SK-N-SH treated with all-trans-retinoic acid at 6 μM for 48 hours (cell line): Measurements from ENCODE around the gene MALSU1.

ENCODE experiments used
- ATAC-seq: fragments of 200-7000 bp; cut with Tn5 transposase; 3 replicates; pipeline ENCODE4 v1.9.1; 2020; ENCODE audit warnings: mild to moderate bottlenecking, moderate library complexity
- BACH2 ChIP-seq: fragments of 250-450 bp; sonication (Bioruptor Pico); IDR thresholded peaks from 2 replicates; pipeline ENCODE4 v1.9.0; 2021; ENCODE audit warnings: mild to moderate bottlenecking, borderline replicate concordance
- CSRNP3 ChIP-seq: fragments of 250-450 bp; sonication (Bioruptor Pico); IDR thresholded peaks from 2 replicates; pipeline ENCODE4 v1.5.1; 2021; ENCODE audit warnings: mild to moderate bottlenecking, moderate library complexity
- ESRRG ChIP-seq: fragments of 250-450 bp; sonication (Bioruptor Pico); IDR thresholded peaks from 2 replicates; pipeline ENCODE4 v1.6.1; 2021; ENCODE audit warnings: mild to moderate bottlenecking
- OSR1 ChIP-seq: fragments of 250-450 bp; sonication (Bioruptor Pico); IDR thresholded peaks from 2 replicates; pipeline ENCODE4 v1.8.0; 2022; ENCODE audit warnings: moderate library complexity, mild to moderate bottlenecking, inconsistent platforms
- PATZ1 ChIP-seq: fragments of 250-450 bp; sonication (Bioruptor Pico); IDR thresholded peaks from 2 replicates; pipeline ENCODE4 v1.8.0; 2020; ENCODE audit warnings: mild to moderate bottlenecking, moderate library complexity, borderline replicate concordance
- PPARA ChIP-seq: fragments of 250-450 bp; sonication (Bioruptor Pico); IDR thresholded peaks from 2 replicates; pipeline ENCODE4 v1.5.0; 2020; ENCODE audit warnings: mild to moderate bottlenecking, borderline replicate concordance
- RARB ChIP-seq: fragments of 250-450 bp; sonication (Bioruptor Pico); IDR thresholded peaks from 2 replicates; pipeline ENCODE4 v1.8.0; 2021; ENCODE audit warnings: mild to moderate bottlenecking, moderate library complexity
- SNAI2 ChIP-seq: fragments of 250-450 bp; sonication (Bioruptor Pico); IDR thresholded peaks from 2 replicates; pipeline ENCODE4 v1.5.0; 2020; ENCODE audit warnings: mild to moderate bottlenecking, moderate library complexity
- TCF4 ChIP-seq: fragments of 250-450 bp; sonication (Bioruptor Pico); IDR thresholded peaks from 2 replicates; pipeline ENCODE4 v1.8.0; 2021; ENCODE audit warnings: mild to moderate bottlenecking, moderate library complexity, borderline replicate concordance
- TOX ChIP-seq: fragments of 250-450 bp; sonication (Bioruptor Pico); IDR thresholded peaks from 2 replicates; pipeline ENCODE4 v1.8.0; 2021; ENCODE audit warnings: mild to moderate bottlenecking, moderate library complexity, borderline replicate concordance
- ZC3H10 ChIP-seq: fragments of 250-450 bp; sonication (Bioruptor Pico); IDR thresholded peaks from 2 replicates; pipeline ENCODE4 v1.5.1; 2021; ENCODE audit warnings: mild to moderate bottlenecking, moderate library complexity
- ZFP3 ChIP-seq: fragments of 250-450 bp; sonication (Bioruptor Pico); IDR thresholded peaks from 2 replicates; pipeline ENCODE4 v1.5.0; 2020; ENCODE audit warnings: mild to moderate bottlenecking, moderate library complexity
- ZFP30 ChIP-seq: fragments of 450-650 bp; formaldehyde crosslinking; IDR thresholded peaks from 2 replicates; pipeline ENCODE4 v1.5.0; 2022; ENCODE audit warnings: mild to moderate bottlenecking, moderate library complexity
- ZNF565 ChIP-seq: fragments of 450-650 bp; formaldehyde crosslinking; conservative IDR thresholded peaks from 2 replicates; pipeline ENCODE4 v1.5.0; 2020; ENCODE audit warnings: low read depth, mild to moderate bottlenecking, moderate library complexity
- ZNF70 ChIP-seq: fragments of 450-650 bp; formaldehyde crosslinking; IDR thresholded peaks from 2 replicates; pipeline ENCODE4 v1.5.0; 2020; ENCODE audit warnings: mild to moderate bottlenecking, moderate library complexity
- ZNF8 ChIP-seq: fragments of 450-650 bp; formaldehyde crosslinking; IDR thresholded peaks from 2 replicates; pipeline ENCODE4 v1.5.0; 2020; ENCODE audit warnings: mild to moderate bottlenecking, moderate library complexity
- TF ChIP-seq, protein P1 (sequence below): fragments of 250-450 bp; sonication (Bioruptor Pico); IDR thresholded peaks from 2 replicates; pipeline ENCODE4 v1.5.0; 2020; ENCODE audit warnings: mild to moderate bottlenecking, moderate library complexity
- TF ChIP-seq, protein P2 (sequence below): fragments of 250-450 bp; sonication (Bioruptor Pico); IDR thresholded peaks from 2 replicates; pipeline ENCODE4 v1.5.1; 2020; ENCODE audit warnings: low read depth, mild to moderate bottlenecking, moderate library complexity
- TF ChIP-seq, protein P3 (sequence below): fragments of 250-450 bp; sonication (Bioruptor Pico); IDR thresholded peaks from 2 replicates; pipeline ENCODE4 v1.8.0; 2021; ENCODE audit warnings: low read depth, mild to moderate bottlenecking, moderate library complexity, borderline replicate concordance

Gene MALSU1

DNA sequence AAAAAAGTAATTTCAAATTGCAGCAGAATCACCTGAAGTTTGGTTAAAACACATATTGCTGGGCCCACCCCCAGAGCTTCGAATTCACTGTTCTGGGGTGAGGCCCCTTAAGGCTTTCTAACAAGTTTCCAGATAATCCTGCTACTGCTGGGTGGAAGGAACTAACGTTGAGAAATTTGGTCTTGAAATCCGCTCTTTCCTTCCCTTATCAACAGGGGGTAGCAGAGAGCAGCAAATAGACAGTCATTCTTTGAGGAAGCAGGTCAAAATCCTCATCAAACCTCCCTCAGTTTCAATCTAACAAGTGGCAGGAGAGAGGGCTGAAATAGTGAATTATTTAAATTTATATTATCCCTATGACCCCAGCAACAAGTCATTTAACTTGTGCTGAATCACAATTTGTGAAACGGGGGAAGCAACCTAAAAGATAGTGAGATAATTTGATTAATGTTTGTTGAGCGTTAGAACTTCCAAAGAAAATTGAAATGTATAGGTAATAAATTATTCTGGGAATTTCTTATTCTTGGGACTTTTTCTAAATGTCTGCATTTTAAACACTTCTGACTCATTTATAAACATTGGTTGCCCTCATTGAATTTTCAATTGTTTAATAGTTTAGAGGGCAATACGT, 21.7 kb upstream of the MALSU1 start:
- TF ChIP-seq ZFP30: no peak
- peak; percentile 76 for ATAC-seq

DNA sequence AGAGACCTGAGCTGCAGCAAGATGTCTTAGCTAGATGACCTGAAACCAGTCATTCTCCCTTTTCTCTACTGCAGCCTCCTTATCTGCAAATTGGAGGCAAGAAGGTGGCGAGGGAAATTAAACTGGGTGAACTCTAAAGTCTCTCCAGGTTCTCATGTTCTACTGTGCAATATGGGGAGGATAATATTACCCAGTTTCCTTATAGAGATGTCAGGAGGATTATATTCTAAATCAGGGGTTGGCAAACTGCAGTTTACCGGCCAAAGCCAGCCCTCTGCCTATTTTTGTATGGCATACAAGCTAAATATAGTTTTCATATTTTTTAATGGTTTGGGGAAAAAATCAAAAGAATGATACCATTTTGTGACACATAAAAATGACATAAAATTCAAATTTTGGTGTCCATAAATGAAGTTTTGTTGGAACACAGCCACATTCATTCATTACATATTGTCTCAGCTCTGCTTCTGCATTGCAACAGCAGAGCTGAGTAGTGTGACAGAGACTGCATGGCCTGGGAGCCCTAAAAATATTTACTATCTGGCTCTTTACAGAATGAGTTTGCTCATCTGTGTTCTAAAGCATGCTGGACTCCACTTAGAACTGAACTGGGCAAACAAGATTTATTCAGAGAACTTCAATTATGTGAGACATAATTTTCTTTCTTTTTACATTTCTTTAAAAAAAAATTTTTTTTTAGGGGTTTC, 19.2 kb upstream of the MALSU1 start:
- TF ChIP-seq PPARA (CRISPR knock-in tag): no peak
- no peak for TF ChIP-seq PATZ1 (CRISPR knock-in tag)
- no peak for TF ChIP-seq SNAI2 (CRISPR knock-in tag)
- TF ChIP-seq ZC3H10 (CRISPR knock-in tag): no peak
- TF ChIP-seq CSRNP3 (CRISPR knock-in tag): no peak
- TF ChIP-seq, protein P1, sequence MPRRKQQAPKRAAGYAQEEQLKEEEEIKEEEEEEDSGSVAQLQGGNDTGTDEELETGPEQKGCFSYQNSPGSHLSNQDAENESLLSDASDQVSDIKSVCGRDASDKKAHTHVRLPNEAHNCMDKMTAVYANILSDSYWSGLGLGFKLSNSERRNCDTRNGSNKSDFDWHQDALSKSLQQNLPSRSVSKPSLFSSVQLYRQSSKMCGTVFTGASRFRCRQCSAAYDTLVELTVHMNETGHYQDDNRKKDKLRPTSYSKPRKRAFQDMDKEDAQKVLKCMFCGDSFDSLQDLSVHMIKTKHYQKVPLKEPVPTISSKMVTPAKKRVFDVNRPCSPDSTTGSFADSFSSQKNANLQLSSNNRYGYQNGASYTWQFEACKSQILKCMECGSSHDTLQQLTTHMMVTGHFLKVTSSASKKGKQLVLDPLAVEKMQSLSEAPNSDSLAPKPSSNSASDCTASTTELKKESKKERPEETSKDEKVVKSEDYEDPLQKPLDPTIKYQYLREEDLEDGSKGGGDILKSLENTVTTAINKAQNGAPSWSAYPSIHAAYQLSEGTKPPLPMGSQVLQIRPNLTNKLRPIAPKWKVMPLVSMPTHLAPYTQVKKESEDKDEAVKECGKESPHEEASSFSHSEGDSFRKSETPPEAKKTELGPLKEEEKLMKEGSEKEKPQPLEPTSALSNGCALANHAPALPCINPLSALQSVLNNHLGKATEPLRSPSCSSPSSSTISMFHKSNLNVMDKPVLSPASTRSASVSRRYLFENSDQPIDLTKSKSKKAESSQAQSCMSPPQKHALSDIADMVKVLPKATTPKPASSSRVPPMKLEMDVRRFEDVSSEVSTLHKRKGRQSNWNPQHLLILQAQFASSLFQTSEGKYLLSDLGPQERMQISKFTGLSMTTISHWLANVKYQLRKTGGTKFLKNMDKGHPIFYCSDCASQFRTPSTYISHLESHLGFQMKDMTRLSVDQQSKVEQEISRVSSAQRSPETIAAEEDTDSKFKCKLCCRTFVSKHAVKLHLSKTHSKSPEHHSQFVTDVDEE (CRISPR knock-in tag): no peak
- TF ChIP-seq, protein P2, sequence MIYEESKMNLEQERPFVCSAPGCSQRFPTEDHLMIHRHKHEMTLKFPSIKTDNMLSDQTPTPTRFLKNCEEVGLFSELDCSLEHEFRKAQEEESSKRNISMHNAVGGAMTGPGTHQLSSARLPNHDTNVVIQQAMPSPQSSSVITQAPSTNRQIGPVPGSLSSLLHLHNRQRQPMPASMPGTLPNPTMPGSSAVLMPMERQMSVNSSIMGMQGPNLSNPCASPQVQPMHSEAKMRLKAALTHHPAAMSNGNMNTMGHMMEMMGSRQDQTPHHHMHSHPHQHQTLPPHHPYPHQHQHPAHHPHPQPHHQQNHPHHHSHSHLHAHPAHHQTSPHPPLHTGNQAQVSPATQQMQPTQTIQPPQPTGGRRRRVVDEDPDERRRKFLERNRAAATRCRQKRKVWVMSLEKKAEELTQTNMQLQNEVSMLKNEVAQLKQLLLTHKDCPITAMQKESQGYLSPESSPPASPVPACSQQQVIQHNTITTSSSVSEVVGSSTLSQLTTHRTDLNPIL (CRISPR knock-in tag): no peak
- TF ChIP-seq TOX (CRISPR knock-in tag): no peak
- no peak for TF ChIP-seq ZNF70 (CRISPR knock-in tag)
- no peak for TF ChIP-seq ESRRG (CRISPR knock-in tag)
- no peak for TF ChIP-seq ZNF565 (CRISPR knock-in tag)
- TF ChIP-seq BACH2 (CRISPR knock-in tag): no peak
- TF ChIP-seq ZNF8 (CRISPR knock-in tag): no peak
- no peak for ATAC-seq

DNA sequence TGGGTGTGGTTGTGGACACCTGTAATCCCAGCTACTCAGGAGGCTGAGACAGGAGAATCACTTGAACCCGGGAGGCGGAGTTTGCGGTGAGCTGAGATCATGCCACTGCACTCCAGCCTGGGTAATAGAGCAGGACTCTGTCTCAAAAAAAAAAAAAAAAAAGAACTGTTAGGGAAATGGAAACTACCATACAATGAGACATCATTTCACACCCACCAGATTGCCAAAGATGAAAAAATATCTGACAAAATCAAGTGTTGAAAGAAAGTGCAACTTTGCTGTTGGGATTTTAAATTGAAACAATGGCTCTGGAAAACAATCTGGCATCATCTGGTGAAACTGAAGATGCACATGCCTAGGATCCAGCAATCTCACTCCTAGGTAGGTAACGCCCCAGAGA, 16.1 kb upstream of the MALSU1 start:
- TF ChIP-seq ZFP30 (no peak), ZFP3 (no peak), ZC3H10 (CRISPR knock-in tag) (no peak), ZNF70 (CRISPR knock-in tag) (no peak), TOX (CRISPR knock-in tag) (no peak), BACH2 (CRISPR knock-in tag) (no peak), PPARA (CRISPR knock-in tag) (no peak), RARB (CRISPR knock-in tag) (no peak), TCF4 (CRISPR knock-in tag) (no peak), ZNF565 (CRISPR knock-in tag) (no peak), SNAI2 (CRISPR knock-in tag) (no peak), OSR1 (CRISPR knock-in tag) (no peak)
- TF ChIP-seq, protein P1 (CRISPR knock-in tag): no peak
- TF ChIP-seq, protein P2 (CRISPR knock-in tag): no peak
- TF ChIP-seq, protein P3, sequence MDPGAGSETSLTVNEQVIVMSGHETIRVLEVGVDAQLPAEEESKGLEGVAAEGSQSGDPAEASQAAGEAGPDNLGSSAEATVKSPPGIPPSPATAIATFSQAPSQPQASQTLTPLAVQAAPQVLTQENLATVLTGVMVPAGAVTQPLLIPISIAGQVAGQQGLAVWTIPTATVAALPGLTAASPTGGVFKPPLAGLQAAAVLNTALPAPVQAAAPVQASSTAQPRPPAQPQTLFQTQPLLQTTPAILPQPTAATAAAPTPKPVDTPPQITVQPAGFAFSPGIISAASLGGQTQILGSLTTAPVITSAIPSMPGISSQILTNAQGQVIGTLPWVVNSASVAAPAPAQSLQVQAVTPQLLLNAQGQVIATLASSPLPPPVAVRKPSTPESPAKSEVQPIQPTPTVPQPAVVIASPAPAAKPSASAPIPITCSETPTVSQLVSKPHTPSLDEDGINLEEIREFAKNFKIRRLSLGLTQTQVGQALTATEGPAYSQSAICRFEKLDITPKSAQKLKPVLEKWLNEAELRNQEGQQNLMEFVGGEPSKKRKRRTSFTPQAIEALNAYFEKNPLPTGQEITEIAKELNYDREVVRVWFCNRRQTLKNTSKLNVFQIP (CRISPR knock-in tag): no peak
- no peak for ATAC-seq
